ENCODE measurements around the gene IQCF2. TPM values are rescaled to one million over a fixed set of nuclear protein-coding genes. Genes with fewer than 3 reads are reported as not detected.

IQCF2 gene
- total RNA-seq, 1 donor from 2014 or later = not detected

DNA sequence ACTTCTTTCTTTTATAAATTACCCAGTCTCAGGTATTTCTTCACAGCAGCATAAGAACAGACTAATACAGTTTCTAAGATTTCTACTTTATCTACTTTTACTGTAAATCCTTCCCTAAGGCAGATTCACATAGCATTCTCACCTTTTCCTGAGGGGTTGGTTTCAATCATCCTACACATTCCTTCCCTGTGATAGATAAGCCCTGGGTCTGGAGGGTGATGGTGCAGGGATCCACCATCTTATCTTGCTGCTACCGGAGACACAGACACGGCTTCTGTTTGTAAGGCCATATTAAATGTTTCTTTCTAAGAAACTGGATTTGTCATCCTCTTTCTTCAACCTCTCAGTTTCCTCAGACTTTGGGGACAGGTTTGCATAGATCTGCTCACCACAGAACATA, 7.9 kb downstream of the IQCF2 start:
- intact Hi-C loops (cut with DNase I) = no loop called here
- Histone ChIP-seq H3K4me1 (no peaks in the 10 kb centered on the region), H3K36me3 (no peaks in the 10 kb centered on the region), H3K9me3 (no peaks in the 10 kb centered on the region), H3K27me3 (no peaks in the 10 kb centered on the region), H3K4me3 (no peak overlapping the region), H3K27ac (no peak overlapping the region)
- TF ChIP-seq POLR2A (IDR thresholded peaks at IDR 0.05) (no peak), POLR2AphosphoS5 (IDR thresholded peaks at IDR 0.05; ENCODE audit: insufficient read depth in 1 of 2, low read depth in 1 of 2) (no peak)
- TF ChIP-seq, protein P1, sequence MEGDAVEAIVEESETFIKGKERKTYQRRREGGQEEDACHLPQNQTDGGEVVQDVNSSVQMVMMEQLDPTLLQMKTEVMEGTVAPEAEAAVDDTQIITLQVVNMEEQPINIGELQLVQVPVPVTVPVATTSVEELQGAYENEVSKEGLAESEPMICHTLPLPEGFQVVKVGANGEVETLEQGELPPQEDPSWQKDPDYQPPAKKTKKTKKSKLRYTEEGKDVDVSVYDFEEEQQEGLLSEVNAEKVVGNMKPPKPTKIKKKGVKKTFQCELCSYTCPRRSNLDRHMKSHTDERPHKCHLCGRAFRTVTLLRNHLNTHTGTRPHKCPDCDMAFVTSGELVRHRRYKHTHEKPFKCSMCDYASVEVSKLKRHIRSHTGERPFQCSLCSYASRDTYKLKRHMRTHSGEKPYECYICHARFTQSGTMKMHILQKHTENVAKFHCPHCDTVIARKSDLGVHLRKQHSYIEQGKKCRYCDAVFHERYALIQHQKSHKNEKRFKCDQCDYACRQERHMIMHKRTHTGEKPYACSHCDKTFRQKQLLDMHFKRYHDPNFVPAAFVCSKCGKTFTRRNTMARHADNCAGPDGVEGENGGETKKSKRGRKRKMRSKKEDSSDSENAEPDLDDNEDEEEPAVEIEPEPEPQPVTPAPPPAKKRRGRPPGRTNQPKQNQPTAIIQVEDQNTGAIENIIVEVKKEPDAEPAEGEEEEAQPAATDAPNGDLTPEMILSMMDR (IDR thresholded peaks at IDR 0.05) = no peak
- DNase-seq (ENCODE audit: extremely low spot score in 2 of 2) = no peak

DNA sequence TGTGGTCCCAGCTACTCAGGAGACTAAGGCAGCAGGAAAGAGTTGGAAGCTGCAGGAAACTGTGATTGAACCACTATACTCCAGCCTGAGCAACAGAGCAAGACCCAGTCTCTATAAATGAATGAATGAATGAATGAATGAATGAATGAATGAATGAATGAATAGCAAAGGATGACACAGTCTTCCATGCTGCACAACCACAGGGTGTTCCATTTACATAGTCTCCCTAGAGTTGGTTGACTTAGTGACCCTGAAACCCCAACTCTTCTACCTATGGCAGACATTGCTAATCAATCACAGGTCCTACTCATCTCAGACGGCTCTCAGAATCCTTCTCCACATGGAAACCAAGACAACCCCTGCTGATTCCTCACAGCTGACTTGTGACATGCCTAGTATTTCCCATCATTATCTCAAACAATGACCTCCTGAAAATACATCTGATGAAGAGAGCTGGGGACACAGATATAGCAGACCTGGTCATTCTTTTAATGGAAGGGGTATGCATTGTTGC, 11.9 kb downstream of the IQCF2 start:
- H3K27ac ChIP-seq = no peak overlapping the region
- H3K4me1 ChIP-seq = no peaks in the 10 kb centered on the region
- intact Hi-C loops (cut with DNase I) = no loop called here
- TF ChIP-seq POLR2AphosphoS5 (IDR thresholded peaks at IDR 0.05; ENCODE audit: insufficient read depth in 1 of 2, low read depth in 1 of 2) (no peak), POLR2A (IDR thresholded peaks at IDR 0.05) (no peak)
- TF ChIP-seq, protein P1 (IDR thresholded peaks at IDR 0.05) = no peak
- DNase-seq (ENCODE audit: extremely low spot score in 2 of 2) = no peak
- H3K27me3 ChIP-seq = no peaks in the 10 kb centered on the region
- H3K36me3 ChIP-seq = no peaks in the 10 kb centered on the region
- no peak overlapping the region for H3K4me3 ChIP-seq
- no peaks in the 10 kb centered on the region for H3K9me3 ChIP-seq

- intact Hi-C loops (cut with DNase I) = no loop called here
- Histone ChIP-seq H3K36me3 (no peaks in the 10 kb centered on the region), H3K4me1 (no peaks in the 10 kb centered on the region), H3K27me3 (no peaks in the 10 kb centered on the region), H3K4me3 (no peak overlapping the region), H3K9me3 (no peaks in the 10 kb centered on the region), H3K27ac (no peak overlapping the region)
- DNase-seq (ENCODE audit: extremely low spot score in 2 of 2) = no peak
- TF ChIP-seq, protein P1 (IDR thresholded peaks at IDR 0.05) = no peak
- TF ChIP-seq POLR2AphosphoS5 (IDR thresholded peaks at IDR 0.05; ENCODE audit: insufficient read depth in 1 of 2, low read depth in 1 of 2) (no peak), POLR2A (IDR thresholded peaks at IDR 0.05) (no peak)
Observed at GRCh38 chr3:51873876-51874275, 12.5 kb downstream of the IQCF2 start.

GRCh38 chr3:51874411-51874810, 13.0 kb downstream of the IQCF2 start:
- H3K36me3 ChIP-seq = no peaks in the 10 kb centered on the region
- no peak overlapping the region for H3K27ac ChIP-seq
- intact Hi-C loops (cut with DNase I) = no loop called here
- no peak overlapping the region for H3K4me3 ChIP-seq
- DNase-seq (ENCODE audit: extremely low spot score in 2 of 2) = no peak
- no peaks in the 10 kb centered on the region for H3K27me3 ChIP-seq
- H3K4me1 ChIP-seq = no peaks in the 10 kb centered on the region
- H3K9me3 ChIP-seq = no peaks in the 10 kb centered on the region
- TF ChIP-seq POLR2A (IDR thresholded peaks at IDR 0.05) (no peak), POLR2AphosphoS5 (IDR thresholded peaks at IDR 0.05; ENCODE audit: insufficient read depth in 1 of 2, low read depth in 1 of 2) (no peak)
- TF ChIP-seq, protein P1 (IDR thresholded peaks at IDR 0.05) = no peak

- Histone ChIP-seq H3K9me3 (no peaks in the 10 kb centered on the region), H3K4me1 (no peaks in the 10 kb centered on the region), H3K36me3 (no peaks in the 10 kb centered on the region), H3K4me3 (no peak overlapping the region), H3K27me3 (no peaks in the 10 kb centered on the region), H3K27ac (no peak overlapping the region)
- intact Hi-C loops (cut with DNase I) = no loop called here
- TF ChIP-seq POLR2A (IDR thresholded peaks at IDR 0.05) (no peak), POLR2AphosphoS5 (IDR thresholded peaks at IDR 0.05; ENCODE audit: insufficient read depth in 1 of 2, low read depth in 1 of 2) (no peak)
- TF ChIP-seq, protein P1 (IDR thresholded peaks at IDR 0.05) = no peak
- DNase-seq (ENCODE audit: extremely low spot score in 2 of 2) = no peak
Observed at GRCh38 chr3:51874889-51875288, 13.5 kb downstream of the IQCF2 start.

Data from vagina (tissue), 2 donors.